Fibroblast of skin of back (primary cell): ENCODE data around the gene ARSG.
"Not testable (repeated sequence)": the region's sequence is repeated elsewhere in the genome, so short reads cannot be mapped to it uniquely, and the experiment has no call there.

Experiments
- DNase-seq: peaks from one replicate; pipeline ENCODE4 v3.0.0-alpha.2; 2013

The ARSG gene

GRCh38 chr17:68331932-68332331, 40.6 kb downstream of the ARSG start:
- DNase-seq: not testable (repeated sequence)

GRCh38 chr17:68334393-68334792, 43.1 kb downstream of the ARSG start:
- DNase-seq: no peak

- no peak for DNase-seq
Observed at GRCh38 chr17:68341482-68341881, 50.2 kb downstream of the ARSG start.

- DNase-seq: no peak
Observed at GRCh38 chr17:68343976-68344375, 52.7 kb downstream of the ARSG start.

- peak; percentile 42 for DNase-seq
Observed at GRCh38 chr17:68344701-68345136, 53.4 kb downstream of the ARSG start.

- no peak for DNase-seq
Observed at GRCh38 chr17:68346448-68346847, 55.2 kb downstream of the ARSG start.

GRCh38 chr17:68347380-68347779, 56.1 kb downstream of the ARSG start:
- no peak for DNase-seq

- no peak for DNase-seq
Observed at GRCh38 chr17:68349157-68349556, 57.9 kb downstream of the ARSG start.

GRCh38 chr17:68351395-68351794, 60.1 kb downstream of the ARSG start:
- DNase-seq: peak; percentile 9

GRCh38 chr17:68352041-68352440, 60.7 kb downstream of the ARSG start:
- no peak for DNase-seq

GRCh38 chr17:68352671-68353070, 61.4 kb downstream of the ARSG start:
- not testable (repeated sequence) for DNase-seq

- DNase-seq: no peak
Observed at GRCh38 chr17:68353111-68353521, 61.8 kb downstream of the ARSG start.

GRCh38 chr17:68354311-68354710, 63.0 kb downstream of the ARSG start:
- DNase-seq: peak; percentile 80

GRCh38 chr17:68355108-68355507, 63.8 kb downstream of the ARSG start:
- peak; percentile 44 for DNase-seq

GRCh38 chr17:68356520-68356919, 65.2 kb downstream of the ARSG start:
- DNase-seq: no peak

- no peak for DNase-seq
Observed at GRCh38 chr17:68356949-68357455, 65.7 kb downstream of the ARSG start.

GRCh38 chr17:68357886-68358285, 66.6 kb downstream of the ARSG start:
- DNase-seq: no peak

- DNase-seq: no peak
Observed at GRCh38 chr17:68359791-68360535, 68.7 kb downstream of the ARSG start.

GRCh38 chr17:68365469-68365868, 74.2 kb downstream of the ARSG start:
- DNase-seq: no peak

- DNase-seq: no peak
Observed at GRCh38 chr17:68368387-68368786, 77.1 kb downstream of the ARSG start.

- DNase-seq: no peak
Observed at GRCh38 chr17:68375566-68375965, 84.3 kb downstream of the ARSG start.

GRCh38 chr17:68376178-68376577, 84.9 kb downstream of the ARSG start:
- DNase-seq: not testable (repeated sequence)

GRCh38 chr17:68377771-68378267, 86.5 kb downstream of the ARSG start:
- DNase-seq: peak; percentile 30
